A549 (cell line): ENCODE results near the gene GPRIN3. TPM values are rescaled to one million over a fixed set of nuclear protein-coding genes. Genes with fewer than 3 reads are reported as not detected.

ENCODE experiments used
- ATAC-seq, 2 experiments: fragments of 200-7000 bp in 1 of 2; fragments of >200 bp in 1 of 2; cut with Nextera tagmentation in 1 of 2; cut with Tn5 transposase in 1 of 2; 3 replicates each; pipeline versions ENCODE4 v1.8.0 to v1.9.1; 2018 to 2020; ENCODE audit warnings: mild to moderate bottlenecking in 1 of 2, moderate library complexity in 1 of 2
- CTCF ChIA-PET: fragments of 300-600 bp; sonication (Branson Sonifier 250); formaldehyde crosslinking; extraction: SDS; loops from one replicate; lab custom pipeline; 2021; ENCODE audit warnings: antibody characterized with exemption, inconsistent platforms; lab: Yijun Ruan, JAX
- POLR2A ChIA-PET: fragments of 350-600 bp; formaldehyde crosslinking; extraction: SDS; loops from one replicate; lab custom pipeline; 2021; ENCODE audit warnings: antibody characterized with exemption, inconsistent platforms; lab: Yijun Ruan, JAX
- DNase-seq, 2 experiments: peaks; one replicate each; pipeline versions ENCODE4 v3.0.0 to v3.0.0-alpha.2; 2011 to 2016; ENCODE audit warnings: low read depth in 1 of 2, low spot score in 1 of 2
- FAIRE-seq: peaks from 2 replicates; lab custom pipeline; 2011; peaks lifted over from hg19 to GRCh38; lab: Jason Lieb, UNC
- H3K27ac ChIP-seq, 2 experiments: fragments of >200 bp; sonication (Bioruptor Twin); formaldehyde crosslinking; 3 replicates each; pipeline ENCODE4 v1.5.1; 2016 to 2017
- H3K4me1 ChIP-seq: fragments of >200 bp; sonication (Bioruptor Twin); formaldehyde crosslinking; 3 replicates; pipeline ENCODE4 v1.6.1; 2016
- H3K4me2 ChIP-seq: fragments of >200 bp; sonication (Bioruptor Twin); formaldehyde crosslinking; 3 replicates; pipeline ENCODE4 v1.6.1; 2016
- H3K4me3 ChIP-seq: fragments of >200 bp; sonication (Bioruptor Twin); formaldehyde crosslinking; 3 replicates; pipeline ENCODE4 v1.5.1; 2016
- H3K9me3 ChIP-seq: fragments of >200 bp; sonication (Bioruptor Twin); formaldehyde crosslinking; 3 replicates; pipeline ENCODE4 v1.6.1; 2016
- BHLHE40 ChIP-seq: IDR thresholded peaks from 2 replicates; pipeline ENCODE4 v1.6.1; 2012; ENCODE audit warnings: low read depth, low read length, inconsistent platforms
- CBX8 ChIP-seq: fragments of 200-600 bp; sonication (generic); IDR thresholded peaks from 2 replicates; pipeline ENCODE4 v1.6.1; 2016
- CEBPB ChIP-seq, 2 experiments: fragments of >200 bp in 1 of 2; sonication (Bioruptor Twin) in 1 of 2; formaldehyde crosslinking in 1 of 2; IDR thresholded peaks; 2 replicates each; pipeline ENCODE4 v1.6.1; 2012 to 2016
- EHF ChIP-seq: fragments of 250-450 bp; sonication (Bioruptor Pico); IDR thresholded peaks from 2 replicates; pipeline ENCODE4 v1.5.0; 2020; ENCODE audit warnings: mild to moderate bottlenecking
- FOXS1 ChIP-seq: fragments of 250-450 bp; sonication (Bioruptor Pico); IDR thresholded peaks from 2 replicates; pipeline ENCODE4 v1.5.0; 2020; ENCODE audit warnings: mild to moderate bottlenecking, moderate library complexity
- HEYL ChIP-seq: fragments of 250-450 bp; sonication (Bioruptor Pico); IDR thresholded peaks from 2 replicates; pipeline ENCODE4 v1.8.0; 2021; ENCODE audit warnings: mild to moderate bottlenecking, moderate library complexity
- HOXA7 ChIP-seq: fragments of 250-450 bp; sonication (Bioruptor Pico); IDR thresholded peaks from 2 replicates; pipeline ENCODE4 v1.5.0; 2020; ENCODE audit warnings: mild to moderate bottlenecking, moderate library complexity
- HOXB13 ChIP-seq: fragments of 250-450 bp; sonication (Bioruptor Pico); IDR thresholded peaks from 2 replicates; pipeline ENCODE4 v1.5.0; 2020; ENCODE audit warnings: low read depth, mild to moderate bottlenecking, moderate library complexity
- JUNB ChIP-seq: fragments of >200 bp; sonication (Bioruptor Twin); formaldehyde crosslinking; IDR thresholded peaks from 2 replicates; pipeline ENCODE4 v1.6.1; 2016
- KDM1A ChIP-seq: fragments of 200-600 bp; sonication (generic); IDR thresholded peaks from 2 replicates; pipeline ENCODE4 v1.6.1; 2016; ENCODE audit warnings: low read depth, mild to moderate bottlenecking
- MAFK ChIP-seq: fragments of 450-650 bp; IDR thresholded peaks from 2 replicates; pipeline ENCODE4 v1.6.1; 2014; ENCODE audit not compliant: partially characterized antibody
- MAZ ChIP-seq: fragments of 150-350 bp; IDR thresholded peaks from 2 replicates; pipeline ENCODE4 v1.6.1; 2014; ENCODE audit warnings: antibody characterized with exemption, low read depth, low read length, borderline replicate concordance
- NFE2L2 ChIP-seq: fragments of 150-350 bp; conservative IDR thresholded peaks from 2 replicates; pipeline ENCODE4 v1.6.1; 2014; ENCODE audit warnings: low read length
- NPAS2 ChIP-seq: fragments of 250-450 bp; sonication (Bioruptor Pico); IDR thresholded peaks from 2 replicates; pipeline ENCODE4 v1.8.0; 2022; ENCODE audit warnings: mild to moderate bottlenecking, moderate library complexity, borderline replicate concordance
- PHF8 ChIP-seq: fragments of 200-600 bp; sonication (generic); IDR thresholded peaks from 2 replicates; pipeline ENCODE4 v1.6.1; 2016; ENCODE audit warnings: low read depth, mild to moderate bottlenecking, antibody characterized with exemption, moderate library complexity, borderline replicate concordance
- POLR2A ChIP-seq: IDR thresholded peaks from 2 replicates; pipeline ENCODE4 v1.6.1; 2012; ENCODE audit warnings: mild to moderate bottlenecking, low read length
- POLR2AphosphoS2 ChIP-seq: conservative IDR thresholded peaks from 2 replicates; pipeline ENCODE4 v1.6.1; 2012; ENCODE audit warnings: low read length, improper control_type of control experiment, inconsistent platforms
- RCOR1 ChIP-seq: fragments of 150-350 bp; IDR thresholded peaks from 2 replicates; pipeline ENCODE4 v1.6.1; 2014; ENCODE audit warnings: antibody characterized with exemption, low read length, low read depth
- SMC3 ChIP-seq: fragments of >200 bp; sonication (Bioruptor Twin); formaldehyde crosslinking; IDR thresholded peaks from 3 replicates; pipeline ENCODE4 v1.6.1; 2018; ENCODE audit warnings: inconsistent platforms
- SREBF2 ChIP-seq: fragments of 450-650 bp; IDR thresholded peaks from 2 replicates; pipeline ENCODE4 v1.6.1; 2014; ENCODE audit warnings: mild to moderate bottlenecking, moderate library complexity
- ZSCAN20 ChIP-seq: fragments of 250-450 bp; sonication (Bioruptor Pico); IDR thresholded peaks from 2 replicates; pipeline ENCODE4 v1.8.0; 2022; ENCODE audit warnings: mild to moderate bottlenecking, moderate library complexity
- WGBS: methylation state at CpG from one replicate; pipeline ENCODE4 v1.1.6; 2017; ENCODE audit errors: missing lambda C conversion rate; 5-methylcytosine and 5-hydroxymethylcytosine counted together
- polyA plus RNA-seq, 4 experiments: library from polyadenylated mRNA; depleted of rRNA in 3 of 4; stranded (reverse); fragments of >200 nt; fragmentation: RNase III in 1 of 4; extraction: RNeasy Plus Mini Kit Qiagen cat#74134 plus additional on column Dnase treatment in 1 of 4; gene quantifications; 2 replicates in 3 of 4; 3 replicates in 1 of 4; pipeline ENCODE4 v1.2.3, GENCODE V29; 2011 to 2017
- TF ChIP-seq, protein P1 (sequence below): fragments of >200 bp; sonication (Bioruptor Twin); formaldehyde crosslinking; IDR thresholded peaks from 2 replicates; pipeline ENCODE4 v1.6.1; 2016
- TF ChIP-seq, protein P2 (sequence below): IDR thresholded peaks from 2 replicates; pipeline ENCODE4 v1.6.1; 2012
- TF ChIP-seq, protein P3 (sequence below): fragments of 250-450 bp; sonication (Bioruptor Pico); IDR thresholded peaks from 2 replicates; pipeline ENCODE4 v1.5.0; 2021; ENCODE audit warnings: mild to moderate bottlenecking, moderate library complexity, borderline replicate concordance
- TF ChIP-seq, protein P4 (sequence below): fragments of >200 bp; sonication (Bioruptor Twin); formaldehyde crosslinking; IDR thresholded peaks from 3 replicates; pipeline ENCODE4 v1.5.1; 2016

Gene GPRIN3
- polyA plus RNA-seq, 2 of the 4 experiments (the other 2 are of a cell fraction), result 6.8 to 18.7 TPM

DNA sequence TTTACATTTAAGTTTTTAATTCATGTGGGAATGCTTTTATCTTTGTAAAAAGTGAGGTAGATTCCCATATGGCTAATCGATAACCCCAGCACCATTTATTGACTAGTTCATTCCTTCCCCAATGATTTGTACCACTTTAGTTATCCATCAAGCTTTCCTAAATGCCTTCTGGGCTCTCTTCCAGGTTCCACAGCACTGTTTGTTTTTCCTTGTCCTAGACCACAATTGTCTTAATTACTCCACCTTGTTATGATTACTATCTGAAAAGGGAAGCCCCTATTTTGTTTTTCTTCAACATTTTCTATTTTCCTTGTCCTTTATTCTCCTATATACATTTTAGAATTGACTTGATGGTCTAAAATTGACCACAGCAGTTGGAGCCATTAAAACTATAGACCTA, 48.5 kb upstream of the GPRIN3 start:
- CTCF ChIA-PET, result no interaction called here
- POLR2A ChIA-PET, result no interaction called here
- H3K4me2 ChIP-seq, result no peak overlapping the region
- H3K27ac ChIP-seq, result no peak overlapping the region
- no peak for DNase-seq
- TF ChIP-seq, protein P1, sequence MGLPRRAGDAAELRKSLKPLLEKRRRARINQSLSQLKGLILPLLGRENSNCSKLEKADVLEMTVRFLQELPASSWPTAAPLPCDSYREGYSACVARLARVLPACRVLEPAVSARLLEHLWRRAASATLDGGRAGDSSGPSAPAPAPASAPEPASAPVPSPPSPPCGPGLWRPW, result no peak
- TF ChIP-seq PHF8 (no peak), NPAS2 (CRISPR knock-in tag) (no peak), CBX8 (no peak), NFE2L2 (no peak), BHLHE40 (no peak)
- TF ChIP-seq, protein P2, sequence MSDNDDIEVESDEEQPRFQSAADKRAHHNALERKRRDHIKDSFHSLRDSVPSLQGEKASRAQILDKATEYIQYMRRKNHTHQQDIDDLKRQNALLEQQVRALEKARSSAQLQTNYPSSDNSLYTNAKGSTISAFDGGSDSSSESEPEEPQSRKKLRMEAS, result no peak
- TF ChIP-seq, all 56 proteins: peak for 0
- ATAC-seq, result no peak
- 35% methylated on average over 1 of the region's 1 CpG for WGBS
- Histone ChIP-seq H3K4me3 (no peak overlapping the region), H3K4me1 (no peaks in the 10 kb centered on the region), H3K9me3 (no peaks in the 10 kb centered on the region)
- FAIRE-seq, result no peak

DNA sequence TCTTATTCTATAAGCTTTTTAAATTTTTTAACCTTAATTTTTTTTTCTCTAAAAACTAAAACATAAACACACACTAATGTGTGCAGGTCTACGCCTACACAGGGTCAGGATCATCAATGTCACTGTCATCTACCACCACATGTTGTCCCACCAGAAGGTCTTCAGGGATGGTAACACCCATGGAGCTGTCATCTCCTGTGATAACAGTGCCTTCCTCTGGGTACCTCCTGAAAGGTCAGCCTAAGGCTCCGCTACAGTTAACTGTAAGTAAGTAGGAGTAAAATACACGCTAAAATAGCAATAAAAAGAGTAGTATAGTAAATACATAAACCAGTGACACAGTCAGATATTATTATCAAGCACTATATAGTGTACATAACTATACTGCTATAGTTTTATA, 45.9 kb upstream of the GPRIN3 start:
- Histone ChIP-seq H3K4me2 (no peak overlapping the region), H3K4me1 (no peaks in the 10 kb centered on the region), H3K9me3 (no peaks in the 10 kb centered on the region), H3K4me3 (no peak overlapping the region), H3K27ac (no peak overlapping the region)
- no peak for DNase-seq
- ChIA-PET POLR2A (no interaction called here), CTCF (no interaction called here)
- no peak for FAIRE-seq
- ATAC-seq, result no peak
- TF ChIP-seq HEYL (CRISPR knock-in tag) (no peak), MAZ (no peak), POLR2A (no peak), FOXS1 (CRISPR knock-in tag) (no peak), NPAS2 (CRISPR knock-in tag) (no peak), SREBF2 (no peak), PHF8 (no peak), CEBPB (IDR thresholded peaks at IDR 0.05) (no peak), EHF (CRISPR knock-in tag) (no peak), ZSCAN20 (no peak), POLR2AphosphoS2 (no peak), RCOR1 (no peak), SMC3 (no peak), JUNB (no peak), KDM1A (no peak), MAFK (no peak), HOXB13 (CRISPR knock-in tag) (no peak), HOXA7 (CRISPR knock-in tag) (no peak)
- TF ChIP-seq, protein P3, sequence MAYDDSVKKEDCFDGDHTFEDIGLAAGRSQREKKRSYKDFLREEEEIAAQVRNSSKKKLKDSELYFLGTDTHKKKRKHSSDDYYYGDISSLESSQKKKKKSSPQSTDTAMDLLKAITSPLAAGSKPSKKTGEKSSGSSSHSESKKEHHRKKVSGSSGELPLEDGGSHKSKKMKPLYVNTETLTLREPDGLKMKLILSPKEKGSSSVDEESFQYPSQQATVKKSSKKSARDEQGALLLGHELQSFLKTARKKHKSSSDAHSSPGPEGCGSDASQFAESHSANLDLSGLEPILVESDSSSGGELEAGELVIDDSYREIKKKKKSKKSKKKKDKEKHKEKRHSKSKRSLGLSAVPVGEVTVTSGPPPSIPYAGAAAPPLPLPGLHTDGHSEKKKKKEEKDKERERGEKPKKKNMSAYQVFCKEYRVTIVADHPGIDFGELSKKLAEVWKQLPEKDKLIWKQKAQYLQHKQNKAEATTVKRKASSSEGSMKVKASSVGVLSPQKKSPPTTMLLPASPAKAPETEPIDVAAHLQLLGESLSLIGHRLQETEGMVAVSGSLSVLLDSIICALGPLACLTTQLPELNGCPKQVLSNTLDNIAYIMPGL (CRISPR knock-in tag), result no peak
- TF ChIP-seq, protein P4, sequence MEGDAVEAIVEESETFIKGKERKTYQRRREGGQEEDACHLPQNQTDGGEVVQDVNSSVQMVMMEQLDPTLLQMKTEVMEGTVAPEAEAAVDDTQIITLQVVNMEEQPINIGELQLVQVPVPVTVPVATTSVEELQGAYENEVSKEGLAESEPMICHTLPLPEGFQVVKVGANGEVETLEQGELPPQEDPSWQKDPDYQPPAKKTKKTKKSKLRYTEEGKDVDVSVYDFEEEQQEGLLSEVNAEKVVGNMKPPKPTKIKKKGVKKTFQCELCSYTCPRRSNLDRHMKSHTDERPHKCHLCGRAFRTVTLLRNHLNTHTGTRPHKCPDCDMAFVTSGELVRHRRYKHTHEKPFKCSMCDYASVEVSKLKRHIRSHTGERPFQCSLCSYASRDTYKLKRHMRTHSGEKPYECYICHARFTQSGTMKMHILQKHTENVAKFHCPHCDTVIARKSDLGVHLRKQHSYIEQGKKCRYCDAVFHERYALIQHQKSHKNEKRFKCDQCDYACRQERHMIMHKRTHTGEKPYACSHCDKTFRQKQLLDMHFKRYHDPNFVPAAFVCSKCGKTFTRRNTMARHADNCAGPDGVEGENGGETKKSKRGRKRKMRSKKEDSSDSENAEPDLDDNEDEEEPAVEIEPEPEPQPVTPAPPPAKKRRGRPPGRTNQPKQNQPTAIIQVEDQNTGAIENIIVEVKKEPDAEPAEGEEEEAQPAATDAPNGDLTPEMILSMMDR, result no peak
- whole genome bisulfite sequencing, result 89% methylated on average over 3 of the region's 3 CpGs
